ENCODE measurements around the gene ZP4. TPM values are rescaled to one million over a fixed set of nuclear protein-coding genes. Genes with fewer than 3 reads are reported as not detected.

ZP4 gene
- total RNA-seq, 1 experiment from 2014 or later = not detected

DNA sequence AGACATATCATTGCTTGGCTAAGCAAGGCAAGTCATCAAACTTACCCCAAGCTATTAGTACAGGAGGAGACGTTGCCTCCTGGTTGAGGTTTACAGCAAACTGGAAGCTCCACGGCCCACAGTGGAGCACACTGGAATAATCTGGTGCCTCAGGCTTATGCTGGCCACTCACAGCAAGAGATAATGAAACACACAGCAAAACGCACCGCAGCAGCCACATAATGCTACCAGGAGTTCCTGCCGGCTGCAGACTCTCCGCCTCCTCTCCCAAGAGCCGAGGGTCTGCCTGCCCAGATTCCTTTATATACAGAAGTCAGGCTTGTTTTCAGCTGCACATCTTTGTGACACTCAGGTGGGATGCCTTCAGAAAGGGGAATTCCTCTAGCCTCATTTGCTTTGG, 306 bp downstream of the ZP4 start:
- no peak overlapping the region for H3K4me3 ChIP-seq (replicated peaks in 1 of 2; ENCODE audit: low read depth in 1 of 2, low read length in 2 of 2)
- BruUV-seq (replicated peaks) = no TSS peak
- no peak overlapping the region for H3K9ac ChIP-seq (ENCODE audit: low read length)
- H2AFZ ChIP-seq (ENCODE audit: low read depth, low read length, poor library complexity, severe bottlenecking) = no peak overlapping the region
- TF ChIP-seq SRF (IDR thresholded peaks at IDR 0.05; ENCODE audit: low read depth) = no peak
- no peak for TF ChIP-seq TCF7L2 (IDR thresholded peaks at IDR 0.05; ENCODE audit: borderline replicate concordance, extremely low read depth, insufficient read depth, insufficient read length)
- TF ChIP-seq ZFX (IDR thresholded peaks at IDR 0.05) = no peak
- TF ChIP-seq ZNF274 (IDR thresholded peaks at IDR 0.05; ENCODE audit: low read depth, low read length) = no peak
- no peak for TF ChIP-seq ZBTB33 (IDR thresholded peaks at IDR 0.05; ENCODE audit: extremely low read depth, insufficient replicate concordance, low read length)
- no peak for TF ChIP-seq FOSL1 (IDR thresholded peaks at IDR 0.05; ENCODE audit: low read depth)
- no peak for TF ChIP-seq EZH2 (IDR thresholded peaks at IDR 0.05)
- no peak for TF ChIP-seq EZH2phosphoT487 (IDR thresholded peaks at IDR 0.05; ENCODE audit: borderline replicate concordance)
- TF ChIP-seq MAX (IDR thresholded peaks at IDR 0.05) = no peak
- ATAC-seq (no peak), DNase-seq (ENCODE audit: low read depth, low spot score) (no peak)
- H3K9me2 ChIP-seq (ENCODE audit: insufficient read depth) = no peaks in the 10 kb centered on the region
- intact Hi-C loops (cut with micrococcal nuclease) = no loop called here
- H3K4me2 ChIP-seq (ENCODE audit: low read length) = no peak overlapping the region
- POLR2A ChIA-PET = no interaction called here
- peaks cover 4 to 21% of the 10 kb centered on the region in 2 experiments; a peak in 2 of 4 replicates for H3K9me3 ChIP-seq (ENCODE audit: control insufficient read depth in 1 of 2, insufficient read depth in 1 of 2, low read depth in 1 of 2, low read length in 2 of 2)
- H3K27me3 ChIP-seq (ENCODE audit: insufficient read depth, low read length) = no peaks in the 10 kb centered on the region
- no peak overlapping the region for H3K27ac ChIP-seq (ENCODE audit: low read depth, low read length)
- no peaks in the 10 kb centered on the region for H4K20me1 ChIP-seq (ENCODE audit: insufficient read depth)
- no peaks in the 10 kb centered on the region for H3K79me2 ChIP-seq (ENCODE audit: insufficient read depth, low read length)
- CTCF ChIA-PET = no interaction called here
- no peaks in the 10 kb centered on the region for H3K36me3 ChIP-seq (ENCODE audit: control insufficient read depth in 1 of 2, insufficient read depth in 2 of 2, low read length in 2 of 2)
- RAD21 ChIA-PET (ENCODE audit: low non-redundant PET in 1 of 2, low total read pairs in 2 of 2, uncharacterized antibody in 2 of 2, unreplicated experiment in 2 of 2) = no interaction called here
- no peaks in the 10 kb centered on the region for H3K4me1 ChIP-seq (ENCODE audit: control insufficient read depth in 1 of 2, insufficient read depth in 2 of 2, low read length in 2 of 2)

Data from HCT116 (cell line).